ENCODE data around the gene RAB11FIP2. TPM values are rescaled to one million over a fixed set of nuclear protein-coding genes. Genes with fewer than 3 reads are reported as not detected.

RAB11FIP2 gene
- total and polyA plus RNA-seq, 2 experiments from 2014 or later, result 9.0 to 13.0 TPM

DNA sequence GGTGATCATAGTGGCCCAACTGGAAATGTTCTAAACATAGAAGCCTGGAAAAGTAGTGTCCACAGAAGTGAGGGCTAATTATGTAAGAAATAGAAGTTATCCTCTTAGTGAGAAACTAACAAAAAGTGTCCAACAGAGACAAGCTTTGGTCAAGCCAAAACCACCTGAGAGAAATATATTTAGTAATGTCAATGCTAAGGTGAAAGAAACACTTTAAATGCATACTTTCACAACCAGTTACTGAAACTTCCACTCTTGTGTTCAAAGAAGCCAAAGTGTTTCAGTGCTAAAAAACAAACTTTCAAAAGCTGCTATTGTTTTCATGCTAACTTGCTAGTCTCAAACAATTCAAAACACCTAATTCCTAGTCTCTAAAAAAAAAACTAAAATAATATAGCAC is 18.1 kb downstream of the RAB11FIP2 start:
- no peaks in the 10 kb centered on the region for H3K27me3 ChIP-seq (replicated peaks; ENCODE audit: insufficient read depth)
- no peak overlapping the region for H3K9ac ChIP-seq
- H3K4me1 ChIP-seq (ENCODE audit: insufficient read depth), result peaks cover 8% of the 10 kb centered on the region
- H3K9me2 ChIP-seq (ENCODE audit: insufficient read depth), result no peaks in the 10 kb centered on the region
- in situ Hi-C loops (cut with MboI), result no loop called here
- peaks cover 14% of the 10 kb centered on the region for H3K79me2 ChIP-seq (ENCODE audit: insufficient read depth)
- no peaks in the 10 kb centered on the region for H4K20me1 ChIP-seq (ENCODE audit: insufficient read depth)
- 0 out of 2 replicates have a peak, but pooled peaks cover 3% of the 10 kb centered on the region for H3K36me3 ChIP-seq (ENCODE audit: low read depth)
- no peak for TF ChIP-seq EZH2phosphoT487 (IDR thresholded peaks at IDR 0.05; ENCODE audit: insufficient read depth, low read depth)
- TF ChIP-seq EZH2 (IDR thresholded peaks at IDR 0.05; ENCODE audit: insufficient read depth, poor library complexity, severe bottlenecking), result no peak
- H2AFZ ChIP-seq, result no peak overlapping the region
- no peaks in the 10 kb centered on the region for H3K9me3 ChIP-seq (ENCODE audit: low read depth)
- peaks cover 10% of the 10 kb centered on the region for H3F3A ChIP-seq (ENCODE audit: insufficient read depth)
- no peak overlapping the region for H3K4me3 ChIP-seq
- no peak overlapping the region for H3K27ac ChIP-seq
- H3K4me2 ChIP-seq (ENCODE audit: unreplicated experiment), result no peak overlapping the region
- DNase-seq, result no peak

DNA sequence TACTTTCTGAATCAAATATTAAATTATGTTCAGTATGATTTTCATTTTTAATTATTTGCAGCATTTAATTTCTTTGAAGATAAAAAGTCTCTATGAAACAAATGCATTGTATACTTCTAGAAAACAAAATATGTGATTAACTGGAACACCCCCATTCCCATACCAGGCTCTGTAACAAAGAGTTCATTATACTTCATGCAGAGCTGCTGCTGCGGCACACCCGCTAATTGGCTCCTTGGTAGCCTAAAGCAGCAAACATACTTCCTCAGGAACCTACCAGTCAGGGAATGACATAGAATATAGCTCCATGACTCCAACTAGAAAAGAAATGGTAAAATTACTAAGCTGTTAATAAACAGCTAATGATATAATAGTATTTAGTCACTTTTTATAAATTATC is 19.3 kb downstream of the RAB11FIP2 start:
- H3K4me3 ChIP-seq, result no peak overlapping the region
- no peak overlapping the region for H3K9ac ChIP-seq
- H3K36me3 ChIP-seq (ENCODE audit: low read depth), result no peaks in the 10 kb centered on the region
- H3K9me3 ChIP-seq (ENCODE audit: low read depth), result no peaks in the 10 kb centered on the region
- no peaks in the 10 kb centered on the region for H4K20me1 ChIP-seq (ENCODE audit: insufficient read depth)
- H3K27ac ChIP-seq, result no peak overlapping the region
- TF ChIP-seq EZH2 (IDR thresholded peaks at IDR 0.05; ENCODE audit: insufficient read depth, poor library complexity, severe bottlenecking) (no peak), EZH2phosphoT487 (IDR thresholded peaks at IDR 0.05; ENCODE audit: insufficient read depth, low read depth) (no peak)
- no peaks in the 10 kb centered on the region for H3K9me2 ChIP-seq (ENCODE audit: insufficient read depth)
- in situ Hi-C loops (cut with MboI), result no loop called here
- H3K79me2 ChIP-seq (ENCODE audit: insufficient read depth), result peaks cover 14% of the 10 kb centered on the region
- H2AFZ ChIP-seq, result no peak overlapping the region
- no peaks in the 10 kb centered on the region for H3K27me3 ChIP-seq (replicated peaks; ENCODE audit: insufficient read depth)
- 98% methylated on average over 2 of the region's 2 CpGs for WGBS, 2 experiments (ENCODE audit: low coverage in 1 of 2, low lambda C conversion rate in 2 of 2, missing lambda C conversion rate in 2 of 2)
- H3F3A ChIP-seq (ENCODE audit: insufficient read depth), result peaks cover 10% of the 10 kb centered on the region
- no peak for DNase-seq
- H3K4me1 ChIP-seq (ENCODE audit: insufficient read depth), result peaks cover 8% of the 10 kb centered on the region
- H3K4me2 ChIP-seq (ENCODE audit: unreplicated experiment), result no peak overlapping the region

DNA sequence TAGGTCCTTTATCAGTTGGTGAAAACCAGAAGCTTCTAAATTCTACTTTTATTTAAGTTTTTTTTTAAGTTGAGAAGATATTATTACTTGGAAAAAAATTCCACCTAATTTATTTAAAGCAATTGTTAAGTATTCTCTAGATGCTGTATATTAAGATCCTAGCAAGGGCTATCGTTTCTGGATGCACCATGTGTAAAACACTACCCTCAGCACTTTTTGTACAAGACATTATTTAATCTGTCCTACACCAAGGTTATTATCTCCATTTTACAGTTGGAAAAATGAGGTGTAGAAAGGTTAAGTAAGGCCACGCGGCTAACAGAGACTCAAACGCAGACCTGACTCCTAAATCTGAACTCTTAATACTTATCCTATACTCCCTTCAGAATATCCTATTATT is 19.8 kb downstream of the RAB11FIP2 start:
- in situ Hi-C loops (cut with MboI), result no loop called here

DNA sequence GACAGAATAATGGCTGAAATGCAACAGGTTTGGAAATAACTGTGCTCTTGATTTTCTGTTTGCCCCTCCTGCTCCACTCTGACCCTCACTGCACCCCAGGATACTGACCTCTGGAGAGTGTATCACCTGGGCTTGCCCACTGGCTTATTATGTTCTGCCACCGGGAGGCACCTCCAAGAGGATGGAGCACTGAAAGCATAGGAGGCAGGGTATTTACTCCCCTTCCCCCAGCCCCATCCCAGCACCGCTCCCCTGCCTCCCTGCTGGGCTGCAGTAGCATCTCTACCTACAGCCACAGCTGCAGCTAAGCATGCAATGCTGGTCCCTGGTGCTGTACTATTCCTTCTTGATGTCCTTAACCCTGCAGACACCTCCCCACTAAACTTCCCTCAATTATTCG is 26.4 kb downstream of the RAB11FIP2 start:
- TF ChIP-seq EZH2 (IDR thresholded peaks at IDR 0.05; ENCODE audit: insufficient read depth, poor library complexity, severe bottlenecking), result no peak
- TF ChIP-seq EZH2phosphoT487 (IDR thresholded peaks at IDR 0.05; ENCODE audit: insufficient read depth, low read depth), result no peak
- in situ Hi-C loops (cut with MboI), result no loop called here
- 65 to 68% methylated on average over 3 of the region's 3 CpGs for WGBS, 2 experiments (ENCODE audit: low coverage in 1 of 2, low lambda C conversion rate in 2 of 2, missing lambda C conversion rate in 2 of 2)
- Histone ChIP-seq H3K9me3 (ENCODE audit: low read depth) (no peaks in the 10 kb centered on the region), H3K4me1 (ENCODE audit: insufficient read depth) (no peaks in the 10 kb centered on the region), H3K79me2 (ENCODE audit: insufficient read depth) (no peaks in the 10 kb centered on the region), H3K27me3 (replicated peaks; ENCODE audit: insufficient read depth) (no peaks in the 10 kb centered on the region), H3K27ac (no peak overlapping the region), H2AFZ (no peak overlapping the region), H3F3A (ENCODE audit: insufficient read depth) (no peaks in the 10 kb centered on the region), H4K20me1 (ENCODE audit: insufficient read depth) (no peaks in the 10 kb centered on the region), H3K4me3 (no peak overlapping the region), H3K9me2 (ENCODE audit: insufficient read depth) (no peaks in the 10 kb centered on the region), H3K4me2 (ENCODE audit: unreplicated experiment) (no peak overlapping the region), H3K36me3 (ENCODE audit: low read depth) (no peaks in the 10 kb centered on the region), H3K9ac (no peak overlapping the region)
- no peak for DNase-seq

More for the DNA sequence above, 19.8 kb downstream of the RAB11FIP2 start:
- no peaks in the 10 kb centered on the region for H3K9me2 ChIP-seq (ENCODE audit: insufficient read depth)
- H3K9ac ChIP-seq, result no peak overlapping the region
- 97 to 98% methylated on average over 4 of the region's 4 CpGs for WGBS, 2 experiments (ENCODE audit: low coverage in 1 of 2, low lambda C conversion rate in 2 of 2, missing lambda C conversion rate in 2 of 2)
- H3K4me2 ChIP-seq (ENCODE audit: unreplicated experiment), result no peak overlapping the region
- peaks cover 7% of the 10 kb centered on the region for H3F3A ChIP-seq (ENCODE audit: insufficient read depth)
- DNase-seq, result no peak
- H2AFZ ChIP-seq, result no peak overlapping the region
- no peak for TF ChIP-seq EZH2 (IDR thresholded peaks at IDR 0.05; ENCODE audit: insufficient read depth, poor library complexity, severe bottlenecking)
- TF ChIP-seq EZH2phosphoT487 (IDR thresholded peaks at IDR 0.05; ENCODE audit: insufficient read depth, low read depth), result no peak
- no peaks in the 10 kb centered on the region for H4K20me1 ChIP-seq (ENCODE audit: insufficient read depth)
- H3K4me1 ChIP-seq (ENCODE audit: insufficient read depth), result peaks cover 8% of the 10 kb centered on the region
- no peak overlapping the region for H3K27ac ChIP-seq
- peaks cover 14% of the 10 kb centered on the region for H3K79me2 ChIP-seq (ENCODE audit: insufficient read depth)
- H3K9me3 ChIP-seq (ENCODE audit: low read depth), result no peaks in the 10 kb centered on the region
- no peak overlapping the region for H3K4me3 ChIP-seq
- no peaks in the 10 kb centered on the region for H3K36me3 ChIP-seq (ENCODE audit: low read depth)
- no peaks in the 10 kb centered on the region for H3K27me3 ChIP-seq (replicated peaks; ENCODE audit: insufficient read depth)

DNA sequence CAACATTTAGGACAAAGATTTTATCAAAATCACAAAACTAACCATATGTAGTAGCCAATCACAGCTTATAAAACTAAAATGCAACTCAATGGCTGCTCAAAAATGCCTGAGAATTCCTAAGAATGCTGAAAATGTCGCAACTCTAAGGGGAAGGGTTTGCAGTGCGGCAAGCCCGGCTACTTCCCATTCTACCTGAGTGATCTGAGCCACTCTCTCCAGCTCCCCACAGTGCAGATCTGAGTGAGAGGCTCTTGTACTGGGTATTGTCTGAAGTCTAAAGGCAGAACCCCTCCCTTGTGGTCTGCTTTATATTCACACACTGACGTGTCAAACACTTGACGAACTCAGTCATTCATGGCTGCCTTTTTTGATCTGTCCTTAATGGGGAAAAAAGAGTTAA is 28.9 kb downstream of the RAB11FIP2 start:
- no peaks in the 10 kb centered on the region for H3K9me3 ChIP-seq (ENCODE audit: low read depth)
- no peaks in the 10 kb centered on the region for H3K9me2 ChIP-seq (ENCODE audit: insufficient read depth)
- H3K27ac ChIP-seq, result no peak overlapping the region
- in situ Hi-C loops (cut with MboI), result no loop called here
- H3K79me2 ChIP-seq (ENCODE audit: insufficient read depth), result no peaks in the 10 kb centered on the region
- H3K4me3 ChIP-seq, result no peak overlapping the region
- TF ChIP-seq EZH2phosphoT487 (IDR thresholded peaks at IDR 0.05; ENCODE audit: insufficient read depth, low read depth) (no peak), EZH2 (IDR thresholded peaks at IDR 0.05; ENCODE audit: insufficient read depth, poor library complexity, severe bottlenecking) (no peak)
- H3K4me2 ChIP-seq (ENCODE audit: unreplicated experiment), result no peak overlapping the region
- H2AFZ ChIP-seq, result no peak overlapping the region
- no peaks in the 10 kb centered on the region for H3K4me1 ChIP-seq (ENCODE audit: insufficient read depth)
- H4K20me1 ChIP-seq (ENCODE audit: insufficient read depth), result no peaks in the 10 kb centered on the region
- 94% methylated on average over 5 of the region's 5 CpGs for WGBS, 2 experiments (ENCODE audit: low coverage in 1 of 2, low lambda C conversion rate in 2 of 2, missing lambda C conversion rate in 2 of 2)
- no peaks in the 10 kb centered on the region for H3F3A ChIP-seq (ENCODE audit: insufficient read depth)
- no peaks in the 10 kb centered on the region for H3K27me3 ChIP-seq (replicated peaks; ENCODE audit: insufficient read depth)
- H3K9ac ChIP-seq, result no peak overlapping the region
- no peak for DNase-seq
- H3K36me3 ChIP-seq (ENCODE audit: low read depth), result 0 out of 2 replicates have a peak, but pooled peaks cover 7% of the 10 kb centered on the region

Measured in GM23248 (cell line).